GM12891 (cell line): ENCODE measurements around the gene RPH3AL.

Experiments
- POLR2A ChIP-seq: IDR thresholded peaks from 2 replicates; pipeline ENCODE4 v1.6.1; 2011; ENCODE audit warnings: low read depth, low read length, control low read depth
- POLR2AphosphoS5 ChIP-seq: IDR thresholded peaks from 2 replicates; pipeline ENCODE4 v1.6.1; 2011; ENCODE audit warnings: low read depth, low read length, control low read depth
- TAF1 ChIP-seq: IDR thresholded peaks from 2 replicates; pipeline ENCODE4 v1.6.1; 2011; ENCODE audit warnings: low read depth, low read length, control low read depth

GRCh38 chr17:313911-314613, 38.5 kb downstream of the RPH3AL start:
- TF ChIP-seq POLR2A: no peak
- TF ChIP-seq POLR2AphosphoS5: no peak
- TF ChIP-seq TAF1: no peak
